Liver (tissue), 9 donors: ENCODE measurements around the gene ALX4. TPM values are rescaled to one million over a fixed set of nuclear protein-coding genes. Genes with fewer than 3 reads are reported as not detected.

Experiments
- DNase-seq: peaks from one replicate; pipeline ENCODE4 v3.0.0-alpha.2; 2017; ENCODE audit warnings: low spot score
- H3K27ac ChIP-seq, 2 donors: one replicate each; pipeline ENCODE4 v1.7.0; 2013; ENCODE audit warnings: inconsistent platforms in 2 of 2, low read length in 2 of 2, control low read depth in 1 of 2, low read depth in 1 of 2, mild to moderate bottlenecking in 1 of 2
- H3K27me3 ChIP-seq, 4 donors: one replicate each; pipeline versions ENCODE4 v1.6.1 to v1.7.0; 2013; ENCODE audit warnings: low read length in 3 of 4, inconsistent platforms in 1 of 4, mild to moderate bottlenecking in 1 of 4, moderate library complexity in 1 of 4; ENCODE audit not compliant: control insufficient read depth in 4 of 4, insufficient read depth in 4 of 4
- H3K36me3 ChIP-seq, 4 donors: one replicate each; pipeline versions ENCODE4 v1.6.1 to v1.7.0; 2013; ENCODE audit warnings: low read length in 3 of 4, mild to moderate bottlenecking in 3 of 4, low read depth in 1 of 4, moderate library complexity in 1 of 4; ENCODE audit not compliant: control insufficient read depth in 4 of 4, insufficient read depth in 3 of 4
- H3K4me1 ChIP-seq, 4 donors: one replicate each; pipeline versions ENCODE4 v1.6.1 to v1.7.0; 2013; ENCODE audit warnings: low read length in 3 of 4, mild to moderate bottlenecking in 3 of 4, moderate library complexity in 1 of 4; ENCODE audit not compliant: control insufficient read depth in 4 of 4, insufficient read depth in 4 of 4
- H3K4me3 ChIP-seq, 3 donors: one replicate each; pipeline versions ENCODE4 v1.6.1 to v1.7.0; 2013; ENCODE audit warnings: low read length in 3 of 3, control low read depth in 1 of 3, low read depth in 1 of 3, mild to moderate bottlenecking in 1 of 3
- H3K9ac ChIP-seq, 2 donors: one replicate each; pipeline ENCODE4 v1.7.0; 2013; ENCODE audit warnings: low read length in 2 of 2, mild to moderate bottlenecking in 2 of 2, moderate library complexity in 2 of 2, control low read depth in 1 of 2, low read depth in 1 of 2
- H3K9me3 ChIP-seq, 4 donors: one replicate each; pipeline versions ENCODE4 v1.6.1 to v1.7.0; 2013; ENCODE audit warnings: low read length in 3 of 4; ENCODE audit not compliant: control insufficient read depth in 4 of 4
- EGR1 ChIP-seq, 2 donors: IDR thresholded peaks; 2 replicates each; pipeline ENCODE4 v1.6.1; 2016 to 2018; ENCODE audit warnings: antibody characterized with exemption in 2 of 2, low read depth in 2 of 2
- FOXA1 ChIP-seq: IDR thresholded peaks from 2 replicates; pipeline ENCODE4 v1.6.1; 2016; ENCODE audit warnings: antibody characterized with exemption
- FOXA2 ChIP-seq: IDR thresholded peaks from 2 replicates; pipeline ENCODE4 v1.6.1; 2016; ENCODE audit warnings: antibody characterized with exemption
- GABPA ChIP-seq, 2 donors: IDR thresholded peaks in 1 of 2; conservative IDR thresholded peaks in 1 of 2; 2 replicates each; pipeline ENCODE4 v1.6.1; 2016; ENCODE audit warnings: antibody characterized with exemption in 2 of 2, mild to moderate bottlenecking in 1 of 2, moderate library complexity in 1 of 2
- HNF4A ChIP-seq, 2 donors: conservative IDR thresholded peaks; 2 replicates each; pipeline ENCODE4 v1.6.1; 2016; ENCODE audit warnings: antibody characterized with exemption in 2 of 2, mild to moderate bottlenecking in 2 of 2
- HNF4G ChIP-seq: IDR thresholded peaks from 2 replicates; pipeline ENCODE4 v1.6.1; 2016; ENCODE audit warnings: antibody characterized with exemption
- JUND ChIP-seq, 2 donors: IDR thresholded peaks; 2 replicates each; pipeline ENCODE4 v1.6.1; 2016; ENCODE audit warnings: antibody characterized with exemption in 2 of 2
- NR2F2 ChIP-seq: IDR thresholded peaks from 2 replicates; pipeline ENCODE4 v1.6.1; 2016; ENCODE audit warnings: antibody characterized with exemption
- RAD21 ChIP-seq, 2 donors: IDR thresholded peaks; 2 replicates each; pipeline ENCODE4 v1.6.1; 2016; ENCODE audit warnings: antibody characterized with exemption in 2 of 2, mild to moderate bottlenecking in 2 of 2
- RXRA ChIP-seq, 2 donors: IDR thresholded peaks; 2 replicates each; pipeline ENCODE4 v1.6.1; 2017 to 2018; ENCODE audit warnings: antibody characterized with exemption in 2 of 2, mild to moderate bottlenecking in 1 of 2
- SP1 ChIP-seq: IDR thresholded peaks from 2 replicates; pipeline ENCODE4 v1.6.1; 2018; ENCODE audit warnings: antibody characterized with exemption, mild to moderate bottlenecking
- TAF1 ChIP-seq: conservative IDR thresholded peaks from 2 replicates; pipeline ENCODE4 v1.6.1; 2016; ENCODE audit warnings: antibody characterized with exemption, mild to moderate bottlenecking
- YY1 ChIP-seq: IDR thresholded peaks from 2 replicates; pipeline ENCODE4 v1.6.1; 2016; ENCODE audit warnings: antibody characterized with exemption, mild to moderate bottlenecking
- WGBS: extraction: QIAGEN DNeasy Blood & Tissue Kit; methylation state at CpG from one replicate; pipeline ENCODE4 v1.1.7; 2013; 5-methylcytosine and 5-hydroxymethylcytosine counted together
- polyA plus RNA-seq, 2 donors: library from polyadenylated mRNA; stranded (reverse) in 1 of 2; unstranded in 1 of 2; fragments of 200-250 nt in 1 of 2; fragments of >200 nt in 1 of 2; fragmentation: Nextera tagmentation in 1 of 2; extraction: Ambion mirVana in 1 of 2; gene quantifications; one replicate each; pipeline versions ENCODE4 v1.2.1 to v1.2.3, GENCODE V29; 2013 to 2015
- total RNA-seq, 2 donors: library from RNA; depleted of rRNA; stranded (reverse); fragments of >200 nt; gene quantifications; one replicate each; pipeline ENCODE4 v1.2.3, GENCODE V29; 2014
- TF ChIP-seq, protein P1 (sequence below): IDR thresholded peaks from 2 replicates; pipeline ENCODE4 v1.6.1; 2016; ENCODE audit warnings: antibody characterized with exemption, mild to moderate bottlenecking
- TF ChIP-seq, protein P2 (sequence below): IDR thresholded peaks from 2 replicates; pipeline ENCODE4 v1.6.1; 2016; ENCODE audit warnings: antibody characterized with exemption
- TF ChIP-seq, protein P3 (sequence below): IDR thresholded peaks from 2 replicates; pipeline ENCODE4 v1.6.1; 2016; ENCODE audit warnings: antibody characterized with exemption
- TF ChIP-seq, protein P4 (sequence below): IDR thresholded peaks from 2 replicates; pipeline ENCODE4 v1.6.1; 2016; ENCODE audit warnings: antibody characterized with exemption
- donor health status: healthy.
- donor health status: healthy.
- donor health status: healthy.
- donor health status: healthy.
- donor health status: healthy.

ALX4 gene
- total and polyA plus RNA-seq, 4 donors: not detected

DNA sequence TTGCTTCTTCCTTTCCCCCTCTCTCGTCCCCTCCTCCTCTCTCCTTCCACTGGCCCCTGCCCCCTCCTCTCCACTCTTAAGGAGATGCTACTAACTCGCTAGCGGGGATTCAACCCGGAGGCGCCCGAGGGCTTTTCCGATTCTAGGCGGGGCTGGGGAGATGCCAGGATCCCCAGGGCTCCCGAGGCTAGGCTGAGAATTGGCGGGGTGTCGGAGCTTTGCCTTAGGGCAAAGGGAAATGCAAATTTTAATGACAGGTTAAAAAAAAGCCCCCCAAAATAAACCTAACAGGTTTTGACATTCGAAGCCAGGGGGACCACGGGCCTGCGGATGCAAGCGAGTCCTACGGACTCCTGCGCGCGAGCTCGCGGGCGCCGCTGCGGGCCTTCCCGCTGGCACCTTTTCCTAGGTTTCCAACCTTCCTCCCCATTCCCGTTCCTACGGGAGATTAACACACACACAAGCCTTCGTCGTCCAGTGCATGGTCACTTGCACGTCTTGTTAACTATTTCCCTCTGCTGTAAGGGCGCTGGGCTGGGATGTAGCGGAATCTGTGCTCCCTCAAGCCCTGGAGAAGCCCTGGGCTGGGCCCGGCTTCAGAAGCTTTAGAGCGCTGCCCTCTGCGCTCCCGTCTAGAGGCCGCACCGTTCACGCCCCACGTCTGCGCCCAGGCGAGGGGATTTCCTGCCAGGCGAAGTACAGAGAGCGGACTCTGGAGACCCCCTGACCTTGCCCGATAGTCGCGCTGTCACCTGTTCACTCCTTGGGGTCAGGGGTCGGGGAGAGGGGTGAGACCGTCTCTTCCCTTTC is 729 bp upstream of the ALX4 start:
- whole genome bisulfite sequencing: 8% methylated on average over 49 of the region's 49 CpGs
- Histone ChIP-seq H3K36me3 (no peaks in the 10 kb centered on the region), H3K4me1 (peaks cover 5 to 17% (median 11%) of the 10 kb centered on the region in 4 donors), H3K9ac (no peak overlapping the region), H3K4me3 (no peak overlapping the region), H3K9me3 (no peaks in the 10 kb centered on the region), H3K27ac (no peak overlapping the region), H3K27me3 (peaks cover 10 to 44% (median 25%) of the 10 kb centered on the region in 4 donors)
- DNase-seq: no peak
- TF ChIP-seq NR2F2: no peak
- TF ChIP-seq FOXA2: no peak
- no peak for TF ChIP-seq SP1
- TF ChIP-seq JUND (IDR thresholded peaks at IDR 0.05): no peak
- no peak for TF ChIP-seq YY1
- TF ChIP-seq, protein P1, sequence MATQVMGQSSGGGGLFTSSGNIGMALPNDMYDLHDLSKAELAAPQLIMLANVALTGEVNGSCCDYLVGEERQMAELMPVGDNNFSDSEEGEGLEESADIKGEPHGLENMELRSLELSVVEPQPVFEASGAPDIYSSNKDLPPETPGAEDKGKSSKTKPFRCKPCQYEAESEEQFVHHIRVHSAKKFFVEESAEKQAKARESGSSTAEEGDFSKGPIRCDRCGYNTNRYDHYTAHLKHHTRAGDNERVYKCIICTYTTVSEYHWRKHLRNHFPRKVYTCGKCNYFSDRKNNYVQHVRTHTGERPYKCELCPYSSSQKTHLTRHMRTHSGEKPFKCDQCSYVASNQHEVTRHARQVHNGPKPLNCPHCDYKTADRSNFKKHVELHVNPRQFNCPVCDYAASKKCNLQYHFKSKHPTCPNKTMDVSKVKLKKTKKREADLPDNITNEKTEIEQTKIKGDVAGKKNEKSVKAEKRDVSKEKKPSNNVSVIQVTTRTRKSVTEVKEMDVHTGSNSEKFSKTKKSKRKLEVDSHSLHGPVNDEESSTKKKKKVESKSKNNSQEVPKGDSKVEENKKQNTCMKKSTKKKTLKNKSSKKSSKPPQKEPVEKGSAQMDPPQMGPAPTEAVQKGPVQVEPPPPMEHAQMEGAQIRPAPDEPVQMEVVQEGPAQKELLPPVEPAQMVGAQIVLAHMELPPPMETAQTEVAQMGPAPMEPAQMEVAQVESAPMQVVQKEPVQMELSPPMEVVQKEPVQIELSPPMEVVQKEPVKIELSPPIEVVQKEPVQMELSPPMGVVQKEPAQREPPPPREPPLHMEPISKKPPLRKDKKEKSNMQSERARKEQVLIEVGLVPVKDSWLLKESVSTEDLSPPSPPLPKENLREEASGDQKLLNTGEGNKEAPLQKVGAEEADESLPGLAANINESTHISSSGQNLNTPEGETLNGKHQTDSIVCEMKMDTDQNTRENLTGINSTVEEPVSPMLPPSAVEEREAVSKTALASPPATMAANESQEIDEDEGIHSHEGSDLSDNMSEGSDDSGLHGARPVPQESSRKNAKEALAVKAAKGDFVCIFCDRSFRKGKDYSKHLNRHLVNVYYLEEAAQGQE: no peak
- TF ChIP-seq HNF4A (conservative IDR thresholded peaks at IDR 0.05): no peak
- TF ChIP-seq EGR1 (IDR thresholded peaks at IDR 0.05; ENCODE audit: low read depth in 2 of 2): no peak
- no peak for TF ChIP-seq GABPA (IDR thresholded peaks at IDR 0.05 in 1 of 2, conservative IDR thresholded peaks at IDR 0.05 in 1 of 2)
- TF ChIP-seq, protein P2, sequence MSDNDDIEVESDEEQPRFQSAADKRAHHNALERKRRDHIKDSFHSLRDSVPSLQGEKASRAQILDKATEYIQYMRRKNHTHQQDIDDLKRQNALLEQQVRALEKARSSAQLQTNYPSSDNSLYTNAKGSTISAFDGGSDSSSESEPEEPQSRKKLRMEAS: no peak
- no peak for TF ChIP-seq HNF4G
- TF ChIP-seq TAF1: no peak
- TF ChIP-seq FOXA1: no peak
- TF ChIP-seq RXRA (IDR thresholded peaks at IDR 0.05): no peak
- TF ChIP-seq, protein P3, sequence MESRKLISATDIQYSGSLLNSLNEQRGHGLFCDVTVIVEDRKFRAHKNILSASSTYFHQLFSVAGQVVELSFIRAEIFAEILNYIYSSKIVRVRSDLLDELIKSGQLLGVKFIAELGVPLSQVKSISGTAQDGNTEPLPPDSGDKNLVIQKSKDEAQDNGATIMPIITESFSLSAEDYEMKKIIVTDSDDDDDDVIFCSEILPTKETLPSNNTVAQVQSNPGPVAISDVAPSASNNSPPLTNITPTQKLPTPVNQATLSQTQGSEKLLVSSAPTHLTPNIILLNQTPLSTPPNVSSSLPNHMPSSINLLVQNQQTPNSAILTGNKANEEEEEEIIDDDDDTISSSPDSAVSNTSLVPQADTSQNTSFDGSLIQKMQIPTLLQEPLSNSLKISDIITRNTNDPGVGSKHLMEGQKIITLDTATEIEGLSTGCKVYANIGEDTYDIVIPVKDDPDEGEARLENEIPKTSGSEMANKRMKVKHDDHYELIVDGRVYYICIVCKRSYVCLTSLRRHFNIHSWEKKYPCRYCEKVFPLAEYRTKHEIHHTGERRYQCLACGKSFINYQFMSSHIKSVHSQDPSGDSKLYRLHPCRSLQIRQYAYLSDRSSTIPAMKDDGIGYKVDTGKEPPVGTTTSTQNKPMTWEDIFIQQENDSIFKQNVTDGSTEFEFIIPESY: no peak
- TF ChIP-seq, protein P4, sequence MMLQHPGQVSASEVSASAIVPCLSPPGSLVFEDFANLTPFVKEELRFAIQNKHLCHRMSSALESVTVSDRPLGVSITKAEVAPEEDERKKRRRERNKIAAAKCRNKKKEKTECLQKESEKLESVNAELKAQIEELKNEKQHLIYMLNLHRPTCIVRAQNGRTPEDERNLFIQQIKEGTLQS: no peak

DNA sequence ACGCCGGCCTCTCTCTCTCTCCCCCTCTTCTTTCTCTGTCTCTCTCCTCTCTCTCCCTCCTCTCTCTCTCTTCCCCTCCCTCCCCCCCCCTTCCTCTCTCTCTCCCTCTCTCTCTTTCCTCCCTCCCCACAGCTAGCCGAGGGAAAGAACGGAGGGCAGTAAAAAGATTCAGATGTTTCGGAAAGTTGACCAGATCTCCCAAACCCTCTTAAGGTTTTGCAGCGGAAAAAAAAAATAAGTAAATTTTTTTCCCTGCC is 195 bp upstream of the ALX4 start:
- Histone ChIP-seq H3K27me3 (peaks cover 10 to 44% (median 25%) of the 10 kb centered on the region in 4 donors), H3K4me1 (peaks cover 5 to 22% (median 14%) of the 10 kb centered on the region in 4 donors), H3K4me3 (no peak overlapping the region), H3K9me3 (no peaks in the 10 kb centered on the region), H3K36me3 (no peaks in the 10 kb centered on the region), H3K9ac (no peak overlapping the region), H3K27ac (no peak overlapping the region)
- no peak for DNase-seq
- WGBS: 9% methylated on average over 6 of the region's 6 CpGs
- TF ChIP-seq HNF4G (no peak), RAD21 (IDR thresholded peaks at IDR 0.05) (no peak), TAF1 (no peak), YY1 (no peak), SP1 (no peak), NR2F2 (no peak), FOXA1 (no peak), EGR1 (IDR thresholded peaks at IDR 0.05; ENCODE audit: low read depth in 2 of 2) (no peak), FOXA2 (no peak), GABPA (IDR thresholded peaks at IDR 0.05 in 1 of 2, conservative IDR thresholded peaks at IDR 0.05 in 1 of 2) (no peak), HNF4A (conservative IDR thresholded peaks at IDR 0.05) (no peak), RXRA (IDR thresholded peaks at IDR 0.05) (no peak)
- TF ChIP-seq, protein P1: no peak
- TF ChIP-seq, protein P3: no peak
- TF ChIP-seq, protein P4: no peak
